Ascending aorta (tissue), 2 donors: ENCODE results near the gene LHB. TPM values are rescaled to one million over a fixed set of nuclear protein-coding genes. Genes with fewer than 3 reads are reported as not detected.
A peak's percentile ranks its signal among the peaks of the same experiment; 100 is the strongest.
"Not testable (repeated sequence)": the region's sequence is repeated elsewhere in the genome, so short reads cannot be mapped to it uniquely, and the experiment has no call there.

Source experiments
- DNase-seq, 2 donors: peaks; one replicate each; pipeline ENCODE4 v3.0.0-alpha.2; 2019; ENCODE audit warnings: low spot score in 2 of 2
- H3K27ac ChIP-seq, 2 donors: fragments of 200-600 bp; sonication (generic); one replicate each; pipeline ENCODE4 v1.5.1; 2016 to 2017; ENCODE audit warnings: mild to moderate bottlenecking in 1 of 2
- H3K27me3 ChIP-seq: fragments of 200-600 bp; sonication (generic); one replicate; pipeline ENCODE4 v1.5.1; 2017
- H3K36me3 ChIP-seq, 2 donors: fragments of 200-600 bp; sonication (generic); one replicate each; pipeline ENCODE4 v1.5.1; 2016
- H3K4me1 ChIP-seq, 2 donors: fragments of 200-600 bp; sonication (generic); one replicate each; pipeline ENCODE4 v1.5.1; 2016 to 2017; ENCODE audit warnings: mild to moderate bottlenecking in 1 of 2
- H3K4me3 ChIP-seq, 2 donors: fragments of 200-600 bp; sonication (generic); one replicate each; pipeline ENCODE4 v1.5.1; 2016 to 2017; ENCODE audit warnings: mild to moderate bottlenecking in 1 of 2
- H3K9me3 ChIP-seq, 2 donors: fragments of 200-600 bp; sonication (generic); one replicate each; pipeline ENCODE4 v1.5.1; 2016
- CTCF ChIP-seq, 3 experiments: fragments of 200-600 bp in 2 of 3; fragments of 450-650 bp in 1 of 3; sonication (generic) in 2 of 3; IDR thresholded peaks; one replicate each; pipeline ENCODE4 v1.5.1; 2016 to 2019; ENCODE audit warnings: antibody characterized with exemption in 3 of 3, mild to moderate bottlenecking in 1 of 3, moderate library complexity in 1 of 3
- intact Hi-C: fragments of 100-400 bp; cut with DNase I; formaldehyde crosslinking; loops from one replicate; pipeline ENCODE4 v1.15.1; 2023
- total RNA-seq: library from RNA; depleted of rRNA; stranded (reverse); fragments of >200 nt; gene quantifications from one replicate; pipeline ENCODE4 v1.1.0, GENCODE V29; 2016

LHB gene
- total RNA-seq, 1 donor from 2014 or later: not detected

- Histone ChIP-seq H3K4me3 (peak overlapping the region; percentile 62), H3K27ac (no peak overlapping the region), H3K4me1 (peaks cover 8 to 10% of the 10 kb centered on the region in 2 donors), H3K9me3 (no peaks in the 10 kb centered on the region), H3K27me3 (peaks cover 3% of the 10 kb centered on the region), H3K36me3 (no peaks in the 10 kb centered on the region)
- peak in 2 of 3 experiments; percentile 26 to 47 for TF ChIP-seq CTCF (IDR thresholded peaks at IDR 0.05)
- intact Hi-C loops: no loop called here
- DNase-seq: peak in 1 of 2 donors; percentile 72
Observed at GRCh38 chr19:49056101-49056901, 39.4 kb upstream of the LHB start.

GRCh38 chr19:49050376-49051033 is 33.6 kb upstream of the LHB start:
- H3K36me3 ChIP-seq, H3K9me3 ChIP-seq, H3K4me1 ChIP-seq, DNase-seq, H3K4me3 ChIP-seq, H3K27me3 ChIP-seq, H3K27ac ChIP-seq, intact Hi-C loops: not testable (repeated sequence)

- H3K9me3 ChIP-seq, H3K4me3 ChIP-seq, intact Hi-C loops, H3K36me3 ChIP-seq, DNase-seq, H3K4me1 ChIP-seq, H3K27me3 ChIP-seq, H3K27ac ChIP-seq: not testable (repeated sequence)
Observed at GRCh38 chr19:49049834-49050233, 32.9 kb upstream of the LHB start.

GRCh38 chr19:49049011-49049410 is 32.1 kb upstream of the LHB start, which contains the start of gene CGB8:
Gene CGB8 (minus strand): TSS chr19:49049111. CDS start chr19:49048739, 372 bp downstream.
- H3K4me1 ChIP-seq, DNase-seq, H3K4me3 ChIP-seq, H3K36me3 ChIP-seq, intact Hi-C loops, H3K9me3 ChIP-seq, H3K27me3 ChIP-seq, H3K27ac ChIP-seq: not testable (repeated sequence)

- not testable (repeated sequence) for H3K4me3 ChIP-seq
Observed at GRCh38 chr19:49043548-49043947, 26.7 kb upstream of the LHB start, which contains the start of gene CGB5. Gene CGB5 (plus strand): TSS chr19:49043848. CDS start chr19:49044210, 362 bp downstream.

GRCh38 chr19:49042666-49043065 is 25.8 kb upstream of the LHB start:
- H3K4me3 ChIP-seq, H3K36me3 ChIP-seq, DNase-seq, H3K4me1 ChIP-seq, H3K27me3 ChIP-seq, H3K9me3 ChIP-seq, intact Hi-C loops, H3K27ac ChIP-seq: not testable (repeated sequence)

More at GRCh38 chr19:49043548-49043947, 26.7 kb upstream of the LHB start, which contains the start of gene CGB5:
- DNase-seq, H3K36me3 ChIP-seq, H3K27me3 ChIP-seq, intact Hi-C loops, H3K9me3 ChIP-seq, H3K27ac ChIP-seq, H3K4me1 ChIP-seq: not testable (repeated sequence)

GRCh38 chr19:49042177-49042576 is 25.3 kb upstream of the LHB start:
- no peak for DNase-seq
- Histone ChIP-seq H3K27ac (no peak overlapping the region), H3K4me1 (no peaks in the 10 kb centered on the region), H3K9me3 (no peaks in the 10 kb centered on the region), H3K4me3 (no peak overlapping the region), H3K27me3 (no peaks in the 10 kb centered on the region), H3K36me3 (no peaks in the 10 kb centered on the region)
- intact Hi-C loops: no loop called here
- TF ChIP-seq CTCF (IDR thresholded peaks at IDR 0.05): no peak

GRCh38 chr19:49039736-49040135 is 22.8 kb upstream of the LHB start:
- DNase-seq, H3K9me3 ChIP-seq, H3K4me3 ChIP-seq, H3K27ac ChIP-seq, H3K36me3 ChIP-seq, intact Hi-C loops, H3K4me1 ChIP-seq, H3K27me3 ChIP-seq: not testable (repeated sequence)

GRCh38 chr19:49038557-49039276 is 21.8 kb upstream of the LHB start:
- H3K36me3 ChIP-seq, intact Hi-C loops, H3K4me3 ChIP-seq, H3K4me1 ChIP-seq, H3K9me3 ChIP-seq, H3K27ac ChIP-seq, DNase-seq, H3K27me3 ChIP-seq: not testable (repeated sequence)

- H3K4me3 ChIP-seq, H3K27ac ChIP-seq, H3K9me3 ChIP-seq, DNase-seq, H3K36me3 ChIP-seq, H3K27me3 ChIP-seq, H3K4me1 ChIP-seq, intact Hi-C loops: not testable (repeated sequence)
Observed at GRCh38 chr19:49038111-49038510, 21.2 kb upstream of the LHB start.
